Ishikawa (cell line): ENCODE measurements around the gene TBX15.

Experiments
- CEBPB ChIP-seq: IDR thresholded peaks from 2 replicates; pipeline ENCODE4 v1.6.1; 2012
- CREB1 ChIP-seq: IDR thresholded peaks from 2 replicates; pipeline ENCODE4 v1.6.1; 2012; ENCODE audit warnings: low read depth
- EGR1 ChIP-seq: IDR thresholded peaks from 2 replicates; pipeline ENCODE4 v1.6.1; 2012
- EP300 ChIP-seq: IDR thresholded peaks from 2 replicates; pipeline ENCODE4 v1.6.1; 2012; ENCODE audit warnings: borderline replicate concordance
- FOXM1 ChIP-seq: IDR thresholded peaks from 2 replicates; pipeline ENCODE4 v1.6.1; 2012; ENCODE audit warnings: low read depth, borderline replicate concordance
- MAX ChIP-seq: IDR thresholded peaks from 2 replicates; pipeline ENCODE4 v1.6.1; 2012
- NFIC ChIP-seq: IDR thresholded peaks from 2 replicates; pipeline ENCODE4 v1.6.1; 2012
- RAD21 ChIP-seq: IDR thresholded peaks from 2 replicates; pipeline ENCODE4 v1.6.1; 2012; ENCODE audit warnings: low read depth
- REST ChIP-seq: IDR thresholded peaks from 2 replicates; pipeline ENCODE4 v1.6.1; 2012; ENCODE audit warnings: low read depth, mild to moderate bottlenecking
- TAF1 ChIP-seq: IDR thresholded peaks from 2 replicates; pipeline ENCODE4 v1.6.1; 2012; ENCODE audit warnings: low read depth, mild to moderate bottlenecking
- TCF12 ChIP-seq: IDR thresholded peaks from 2 replicates; pipeline ENCODE4 v1.6.1; 2012; ENCODE audit warnings: low read depth
- TEAD4 ChIP-seq: IDR thresholded peaks from 2 replicates; pipeline ENCODE4 v1.6.1; 2012
- USF1 ChIP-seq: IDR thresholded peaks from 2 replicates; pipeline ENCODE4 v1.6.1; 2012
- YY1 ChIP-seq: IDR thresholded peaks from 2 replicates; pipeline ENCODE4 v1.6.1; 2012; ENCODE audit warnings: low read depth
- ZBTB7A ChIP-seq: IDR thresholded peaks from 2 replicates; pipeline ENCODE4 v1.6.1; 2012; ENCODE audit warnings: low read depth

Gene TBX15

GRCh38 chr1:118982266-118982665 lies 5.9 kb downstream of the TBX15 start:
- TF ChIP-seq NFIC (no peak), RAD21 (no peak), CREB1 (no peak), TCF12 (no peak), TAF1 (no peak), CEBPB (no peak), USF1 (no peak), EP300 (no peak), YY1 (no peak), MAX (no peak), REST (no peak), FOXM1 (no peak), TEAD4 (no peak), EGR1 (no peak), ZBTB7A (no peak)

GRCh38 chr1:118981436-118981835 lies 6.7 kb downstream of the TBX15 start:
- TF ChIP-seq CEBPB = no peak
- TF ChIP-seq YY1 = no peak
- TF ChIP-seq REST = no peak
- TF ChIP-seq FOXM1 = no peak
- TF ChIP-seq EP300 = no peak
- no peak for TF ChIP-seq USF1
- no peak for TF ChIP-seq EGR1
- TF ChIP-seq TEAD4 = no peak
- TF ChIP-seq RAD21 = no peak
- TF ChIP-seq ZBTB7A = no peak
- no peak for TF ChIP-seq CREB1
- TF ChIP-seq NFIC = no peak
- no peak for TF ChIP-seq TAF1

GRCh38 chr1:118979754-118980575 lies 8.2 kb downstream of the TBX15 start:
- TF ChIP-seq REST = no peak
- TF ChIP-seq NFIC = no peak
- TF ChIP-seq TAF1 = no peak
- no peak for TF ChIP-seq EP300
- no peak for TF ChIP-seq ZBTB7A
- TF ChIP-seq FOXM1 = no peak
- TF ChIP-seq EGR1 = no peak
- no peak for TF ChIP-seq TCF12
- no peak for TF ChIP-seq YY1
- no peak for TF ChIP-seq RAD21

GRCh38 chr1:118978914-118979701 lies 9.0 kb downstream of the TBX15 start:
- TF ChIP-seq EGR1 = no peak
- TF ChIP-seq TAF1 = no peak
- TF ChIP-seq USF1 = no peak
- no peak for TF ChIP-seq MAX
- TF ChIP-seq TEAD4 = no peak
- no peak for TF ChIP-seq NFIC
- TF ChIP-seq CREB1 = no peak
- no peak for TF ChIP-seq REST
- TF ChIP-seq FOXM1 = no peak
- no peak for TF ChIP-seq EP300
- no peak for TF ChIP-seq RAD21
- no peak for TF ChIP-seq ZBTB7A
- no peak for TF ChIP-seq TCF12
- TF ChIP-seq YY1 = no peak
